Heart right ventricle (tissue), 16 donors: Measurements from ENCODE around the gene POU2F2. TPM values are rescaled to one million over a fixed set of nuclear protein-coding genes. Genes with fewer than 3 reads are reported as not detected.

Experiments used
- ATAC-seq, 8 donors: fragments of 200-7000 bp; cut with Tn5 transposase; one replicate each; pipeline ENCODE4 v1.9.1; 2020; ENCODE audit warnings: mild to moderate bottlenecking in 8 of 8, moderate library complexity in 8 of 8, moderate number of reproducible peaks in 1 of 8
- DNase-seq, 2 donors: peaks; one replicate each; pipeline ENCODE4 v3.0.0-alpha.2; 2020
- H3K27ac ChIP-seq, 10 donors: fragments of 200-600 bp; sonication (generic) in 2 of 10; one replicate each; pipeline versions ENCODE4 v1.5.0 to v1.8.0; 2020 to 2022; ENCODE audit warnings: mild to moderate bottlenecking in 3 of 10
- H3K27me3 ChIP-seq, 7 donors: fragments of 200-600 bp; one replicate each; pipeline ENCODE4 v1.8.0; 2021 to 2022; ENCODE audit warnings: mild to moderate bottlenecking in 2 of 7
- H3K36me3 ChIP-seq, 9 donors: fragments of 200-600 bp; sonication (generic) in 1 of 9; one replicate each; pipeline versions ENCODE4 v1.5.0 to v1.8.0; 2020 to 2022; ENCODE audit warnings: mild to moderate bottlenecking in 2 of 9
- H3K4me1 ChIP-seq, 9 donors: fragments of 200-600 bp; sonication (generic) in 1 of 9; one replicate each; pipeline versions ENCODE4 v1.5.0 to v1.8.0; 2020 to 2022; ENCODE audit warnings: mild to moderate bottlenecking in 4 of 9
- H3K4me3 ChIP-seq, 10 donors: fragments of 200-600 bp; sonication (generic) in 2 of 10; one replicate each; pipeline versions ENCODE4 v1.5.0 to v1.8.0; 2020 to 2022; ENCODE audit warnings: mild to moderate bottlenecking in 7 of 10, moderate library complexity in 2 of 10
- H3K9me3 ChIP-seq, 11 donors: fragments of 200-600 bp in 10 of 11; sonication (generic) in 2 of 11; one replicate each; pipeline versions ENCODE4 v1.5.0 to v1.8.0; 2013 to 2022; ENCODE audit warnings: mild to moderate bottlenecking in 2 of 11, control low read depth in 1 of 11, moderate library complexity in 1 of 11
- CTCF ChIP-seq, 9 donors: fragments of 200-600 bp; sonication (generic) in 2 of 9; IDR thresholded peaks; one replicate each; pipeline versions ENCODE4 v1.5.0 to v1.8.0; 2021 to 2022; ENCODE audit warnings: antibody characterized with exemption in 9 of 9, mild to moderate bottlenecking in 5 of 9, moderate library complexity in 1 of 9
- whole genome bisulfite sequencing, 2 donors: extraction: QIAGEN DNeasy Blood & Tissue Kit; methylation state at CpG; one replicate each; pipeline ENCODE4 v1.1.7; 2013; ENCODE audit warnings: inconsistent platforms in 1 of 2; 5-methylcytosine and 5-hydroxymethylcytosine counted together
- intact Hi-C, 10 donors: fragments of 100-400 bp; cut with DNase I; formaldehyde crosslinking; loops; one replicate each; pipeline versions ENCODE4 v1.11.1 to v1.14.2; 2022
- polyA plus RNA-seq, 2 donors: library from polyadenylated mRNA; stranded (reverse); fragments of 200-250 nt; gene quantifications; one replicate each; pipeline ENCODE4 v1.2.3, GENCODE V29; 2013
- total RNA-seq, 10 donors: library from RNA; stranded (reverse); fragmentation: NEBNext Ultra II Directional in 3 of 10; extraction: Animal tissue kit (Norgen Biotek cat#: 25700) in 3 of 10; gene quantifications; one replicate each; pipeline versions ENCODE4 v1.2.1 to v1.2.4, GENCODE V29; 2021 to 2023
- donor health status: Arrhythmogenic right ventricular cardiomyopathy.
- donor health status: ischemic (EF 13 %, LVEDD 7.1; RV severe dilation, severe dysfunction).
- donor health status: healthy with polysubstance abuse.
- donor health status: DM: no; HTN: yes; CAD: no.
- donor health status: DM: no; HTN: no; CAD: no.
- donor health status: ischemic (EF 25% LVEDD 6.9; RV normal size, moderate dysfunction).
- donor health status: ischemic (EF 25% LVEDD 5.7; RV mildly dilated, moderate dysfunction).
- donor health status: healthy.
- donor health status: DM: yes; HTN: yes; CAD: no.
- donor health status: Ischemic cardiomyopathy.
- donor health status: ischemic (EF 35%, LVEDD 5.7; RV mildly dilated, moderate dysfunction).
- donor health status: nonischemic (EF 11% LVEDD 7.7; RV severe dilation, severe dysfunction).
- donor health status: DM: yes; HTN: yes; CAD: no.
- donor health status: PGD.
- donor health status: ischemic (EF 29% LVEDD 5.4; RV normal size, mild dysfunction).
- donor health status: nonischemic (EF 23%, LVEDD 6.1; RV moderate dilation, normal function).

Gene POU2F2
- total and polyA plus RNA-seq, 12 donors, result 0.28 to 3.8 (median 0.69) TPM

- Histone ChIP-seq H3K27me3 (peaks cover 0 to 50% (median 43%) of the 10 kb centered on the region in 7 donors), H3K36me3 (no peaks in the 10 kb centered on the region), H3K27ac (no peak overlapping the region), H3K4me1 (peaks cover 0 to 11% (median 5%) of the 10 kb centered on the region in 9 donors), H3K9me3 (no peaks in the 10 kb centered on the region), H3K4me3 (no peak overlapping the region)
- DNase-seq (no peak), ATAC-seq (no peak)
- intact Hi-C loops, result no loop called here
- 88 to 95% methylated on average over 9 of the region's 9 CpGs for WGBS, 2 donors
- no peak for TF ChIP-seq CTCF (IDR thresholded peaks at IDR 0.05)
These were observed 66.7 kb downstream of the POU2F2 start for GRCh38 chr19:42065511-42065910.

- no peak overlapping the region for H3K4me3 ChIP-seq
- no peaks in the 10 kb centered on the region for H3K36me3 ChIP-seq
- ATAC-seq (no peak), DNase-seq (no peak)
- no peak overlapping the region for H3K27ac ChIP-seq
- H3K9me3 ChIP-seq, result no peaks in the 10 kb centered on the region
- no peak for TF ChIP-seq CTCF (IDR thresholded peaks at IDR 0.05)
- intact Hi-C loops, result no loop called here
- H3K4me1 ChIP-seq, result peaks cover 0 to 7% (median 5%) of the 10 kb centered on the region in 9 donors
- H3K27me3 ChIP-seq, result peaks cover 0 to 47% (median 40%) of the 10 kb centered on the region in 7 donors
- 86 to 88% methylated on average over 13 of the region's 13 CpGs for WGBS, 2 donors
These were observed 67.2 kb downstream of the POU2F2 start for GRCh38 chr19:42065051-42065450.

GRCh38 chr19:42064432-42064831 lies 67.8 kb downstream of the POU2F2 start:
- no peak for ATAC-seq
- Histone ChIP-seq H3K4me3 (no peak overlapping the region), H3K27me3 (peaks cover 0 to 41% (median 34%) of the 10 kb centered on the region in 7 donors), H3K9me3 (no peaks in the 10 kb centered on the region), H3K4me1 (peaks cover 0 to 2% (median 0%) of the 10 kb centered on the region in 9 donors), H3K27ac (no peak overlapping the region), H3K36me3 (no peaks in the 10 kb centered on the region)
- DNase-seq, result no peak
- intact Hi-C loops, result no loop called here
- 73 to 78% methylated on average over 6 of the region's 6 CpGs for WGBS, 2 donors
- no peak for TF ChIP-seq CTCF (IDR thresholded peaks at IDR 0.05)

GRCh38 chr19:42062381-42062780 lies 69.9 kb downstream of the POU2F2 start:
- no peaks in the 10 kb centered on the region for H3K36me3 ChIP-seq
- no peak overlapping the region for H3K27ac ChIP-seq
- no peak overlapping the region for H3K4me3 ChIP-seq
- WGBS, 2 donors, result 96% methylated on average over 16 of the region's 16 CpGs
- ATAC-seq (no peak), DNase-seq (no peak)
- intact Hi-C loops, result no loop called here
- no peaks in the 10 kb centered on the region for H3K4me1 ChIP-seq
- H3K27me3 ChIP-seq, result peaks cover 0 to 21% (median 18%) of the 10 kb centered on the region in 7 donors
- no peaks in the 10 kb centered on the region for H3K9me3 ChIP-seq
- TF ChIP-seq CTCF (IDR thresholded peaks at IDR 0.05), result no peak
